Measurements from ENCODE around the gene C2orf76.

Gene C2orf76

GRCh38 chr2:119337749-119338148 lies 28.9 kb downstream of the C2orf76 start:
- Mint-ChIP-seq H3K4me1 (no peaks in the 10 kb centered on the region), H3K36me3 (ENCODE audit: low read depth) (no peaks in the 10 kb centered on the region), H3K9me3 (no peaks in the 10 kb centered on the region), H3K27me3 (ENCODE audit: low read depth) (no peaks in the 10 kb centered on the region), H3K4me3 (no peak overlapping the region), H3K27ac (no peak overlapping the region)
- no peak for TF ChIP-seq CTCF (IDR thresholded peaks at IDR 0.05; ENCODE audit: unreplicated experiment in 3 of 3)

- no peak for TF ChIP-seq CTCF (IDR thresholded peaks at IDR 0.05; ENCODE audit: unreplicated experiment in 3 of 3)
- no peak overlapping the region for H3K4me3 Mint-ChIP-seq
Measured at GRCh38 chr2:119333833-119334232, 32.8 kb downstream of the C2orf76 start.

DNA sequence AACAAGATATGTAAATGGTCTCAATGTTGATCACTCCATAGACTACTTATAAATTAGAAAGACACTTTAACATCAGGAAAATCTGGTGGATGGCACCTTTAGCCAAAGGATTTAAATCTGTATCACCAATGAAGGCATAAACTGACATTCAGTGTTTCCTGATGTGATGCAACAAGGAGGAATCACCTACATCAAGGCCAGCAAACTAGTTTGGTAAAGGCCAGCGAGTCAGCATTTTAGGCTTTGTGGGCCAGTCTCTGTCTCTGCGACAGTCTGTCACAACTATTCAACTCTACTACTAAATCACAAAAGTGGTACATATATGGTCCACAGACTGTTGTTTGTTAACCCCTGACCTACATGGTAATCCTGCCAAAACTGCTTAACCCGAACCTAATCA lies 33.3 kb downstream of the C2orf76 start:
- H3K36me3 Mint-ChIP-seq (ENCODE audit: low read depth), result no peaks in the 10 kb centered on the region

More at GRCh38 chr2:119333833-119334232, 32.8 kb downstream of the C2orf76 start:
- Mint-ChIP-seq H3K27me3 (ENCODE audit: low read depth) (no peaks in the 10 kb centered on the region), H3K9me3 (no peaks in the 10 kb centered on the region), H3K27ac (no peak overlapping the region), H3K36me3 (ENCODE audit: low read depth) (no peaks in the 10 kb centered on the region), H3K4me1 (no peaks in the 10 kb centered on the region)

GRCh38 chr2:119332953-119333352 lies 33.7 kb downstream of the C2orf76 start:
- H3K27ac Mint-ChIP-seq, result no peak overlapping the region
- H3K9me3 Mint-ChIP-seq, result no peaks in the 10 kb centered on the region
- TF ChIP-seq CTCF (IDR thresholded peaks at IDR 0.05; ENCODE audit: unreplicated experiment in 3 of 3), result no peak

More for the DNA sequence above, 33.3 kb downstream of the C2orf76 start:
- Mint-ChIP-seq H3K4me3 (no peak overlapping the region), H3K4me1 (no peaks in the 10 kb centered on the region), H3K27me3 (ENCODE audit: low read depth) (no peaks in the 10 kb centered on the region), H3K9me3 (no peaks in the 10 kb centered on the region), H3K27ac (no peak overlapping the region)
- no peak for TF ChIP-seq CTCF (IDR thresholded peaks at IDR 0.05; ENCODE audit: unreplicated experiment in 3 of 3)

DNA sequence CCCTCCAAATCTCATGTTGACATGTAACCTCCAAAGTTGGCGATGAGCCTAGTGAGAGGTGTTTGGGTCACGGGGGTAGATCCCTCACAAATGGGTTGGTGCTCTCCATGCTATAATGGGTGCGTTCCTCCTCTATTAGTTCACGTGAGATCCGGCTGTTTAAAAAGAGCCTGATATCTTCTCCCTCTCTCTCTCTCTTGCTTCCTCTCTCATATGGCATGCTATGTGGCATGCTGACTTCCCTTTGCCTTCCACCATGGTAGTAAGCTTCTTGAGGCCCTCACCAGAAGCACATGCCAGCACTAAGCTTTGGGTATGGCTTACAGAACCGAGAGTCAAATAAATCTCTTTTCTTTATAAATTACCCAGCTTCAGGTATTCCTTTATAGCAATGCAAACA lies 39.2 kb downstream of the C2orf76 start:
- TF ChIP-seq CTCF (IDR thresholded peaks at IDR 0.05; ENCODE audit: unreplicated experiment in 3 of 3), result no peak
- Mint-ChIP-seq H3K4me1 (no peaks in the 10 kb centered on the region), H3K27me3 (ENCODE audit: low read depth) (no peaks in the 10 kb centered on the region), H3K9me3 (no peaks in the 10 kb centered on the region), H3K36me3 (ENCODE audit: low read depth) (no peaks in the 10 kb centered on the region), H3K27ac (no peak overlapping the region), H3K4me3 (no peak overlapping the region)

More at GRCh38 chr2:119332953-119333352, 33.7 kb downstream of the C2orf76 start:
- no peaks in the 10 kb centered on the region for H3K4me1 Mint-ChIP-seq
- no peak overlapping the region for H3K4me3 Mint-ChIP-seq
- no peaks in the 10 kb centered on the region for H3K36me3 Mint-ChIP-seq (ENCODE audit: low read depth)
- no peaks in the 10 kb centered on the region for H3K27me3 Mint-ChIP-seq (ENCODE audit: low read depth)

DNA sequence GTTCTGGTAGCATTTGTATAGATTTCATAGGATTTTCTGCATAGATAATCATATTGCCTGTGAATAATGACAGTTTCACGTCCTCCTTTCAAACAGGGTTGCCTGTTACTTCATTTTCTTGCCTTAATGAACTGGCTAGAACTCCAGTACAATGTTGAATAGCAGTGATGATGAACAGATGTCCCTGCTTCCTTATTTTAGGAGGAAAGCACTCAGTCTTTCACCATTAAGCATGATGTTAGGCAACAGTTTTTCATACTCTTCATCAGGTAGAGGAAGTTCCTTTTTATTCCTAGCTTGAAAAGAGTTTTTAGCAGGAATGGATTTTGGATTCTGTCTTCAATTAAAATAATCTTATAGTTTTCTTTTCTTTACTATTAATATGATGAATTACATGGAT lies 39.7 kb downstream of the C2orf76 start:
- no peaks in the 10 kb centered on the region for H3K36me3 Mint-ChIP-seq (ENCODE audit: low read depth)
- H3K27me3 Mint-ChIP-seq (ENCODE audit: low read depth), result no peaks in the 10 kb centered on the region
- H3K4me3 Mint-ChIP-seq, result no peak overlapping the region
- no peaks in the 10 kb centered on the region for H3K4me1 Mint-ChIP-seq
- no peak overlapping the region for H3K27ac Mint-ChIP-seq
- no peak for TF ChIP-seq CTCF (IDR thresholded peaks at IDR 0.05; ENCODE audit: unreplicated experiment in 3 of 3)
- H3K9me3 Mint-ChIP-seq, result no peaks in the 10 kb centered on the region
